GM18517 (cell line): ENCODE data around the gene AMDHD2.
"Not testable (repeated sequence)": the region's sequence is repeated elsewhere in the genome, so short reads cannot be mapped to it uniquely, and the experiment has no call there.

Source experiments
- ATAC-seq: cut with Tn5 transposase; IDR thresholded peaks from one replicate; pipeline ENCODE4 v1.9.1; 2021; ENCODE audit warnings: mild to moderate bottlenecking, moderate library complexity; ENCODE audit not compliant: unreplicated experiment

The AMDHD2 gene

GRCh38 chr16:2520097-2520783 is at the start of gene AMDHD2:
TSS of gene AMDHD2 (plus strand) at chr16:2520371. CDS start at chr16:2520459, 88 bp downstream.
- peak; percentile 47 for ATAC-seq

GRCh38 chr16:2470603-2471015 is 49.6 kb upstream of the AMDHD2 start:
- ATAC-seq, result no peak

DNA sequence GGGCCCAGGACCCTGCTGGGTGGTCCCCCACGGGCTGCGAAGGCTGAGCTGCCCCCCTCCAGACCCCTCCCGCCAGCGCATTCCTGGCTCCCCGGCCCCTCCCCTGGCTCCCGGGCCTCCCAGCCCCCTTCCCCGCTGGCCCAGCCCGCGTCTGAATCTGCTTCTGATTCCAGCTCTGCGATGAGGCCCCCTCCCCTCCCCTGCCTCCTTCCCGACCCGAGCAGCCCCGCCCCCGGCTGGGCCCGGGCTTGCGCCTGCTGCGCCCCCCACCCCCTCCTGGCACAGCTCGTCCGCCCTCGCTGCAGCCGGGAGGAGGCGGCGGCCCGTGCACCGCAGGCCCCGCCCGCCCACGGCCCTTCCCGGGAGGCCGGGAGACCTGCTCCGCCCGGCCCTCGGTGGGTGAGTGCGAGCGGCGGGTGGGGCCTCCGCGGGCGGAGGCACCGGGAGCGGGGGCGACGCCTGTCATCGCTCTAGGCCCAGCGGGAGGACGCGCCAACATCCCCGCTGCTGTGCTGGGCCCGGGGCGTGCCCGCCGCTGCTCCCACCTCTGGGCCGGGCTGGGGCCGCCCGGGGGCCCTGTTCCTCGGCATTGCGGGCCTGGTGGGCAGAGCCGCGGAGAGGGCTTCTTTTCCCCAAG is 49.0 kb upstream of the AMDHD2 start, which contains the start of gene NTN3:
NTN3 (plus strand) TSS at position 282 of the 637 bp plus-strand sequence. CDS start 405 bp downstream, outside the sequence.
- ATAC-seq, result no peak

DNA sequence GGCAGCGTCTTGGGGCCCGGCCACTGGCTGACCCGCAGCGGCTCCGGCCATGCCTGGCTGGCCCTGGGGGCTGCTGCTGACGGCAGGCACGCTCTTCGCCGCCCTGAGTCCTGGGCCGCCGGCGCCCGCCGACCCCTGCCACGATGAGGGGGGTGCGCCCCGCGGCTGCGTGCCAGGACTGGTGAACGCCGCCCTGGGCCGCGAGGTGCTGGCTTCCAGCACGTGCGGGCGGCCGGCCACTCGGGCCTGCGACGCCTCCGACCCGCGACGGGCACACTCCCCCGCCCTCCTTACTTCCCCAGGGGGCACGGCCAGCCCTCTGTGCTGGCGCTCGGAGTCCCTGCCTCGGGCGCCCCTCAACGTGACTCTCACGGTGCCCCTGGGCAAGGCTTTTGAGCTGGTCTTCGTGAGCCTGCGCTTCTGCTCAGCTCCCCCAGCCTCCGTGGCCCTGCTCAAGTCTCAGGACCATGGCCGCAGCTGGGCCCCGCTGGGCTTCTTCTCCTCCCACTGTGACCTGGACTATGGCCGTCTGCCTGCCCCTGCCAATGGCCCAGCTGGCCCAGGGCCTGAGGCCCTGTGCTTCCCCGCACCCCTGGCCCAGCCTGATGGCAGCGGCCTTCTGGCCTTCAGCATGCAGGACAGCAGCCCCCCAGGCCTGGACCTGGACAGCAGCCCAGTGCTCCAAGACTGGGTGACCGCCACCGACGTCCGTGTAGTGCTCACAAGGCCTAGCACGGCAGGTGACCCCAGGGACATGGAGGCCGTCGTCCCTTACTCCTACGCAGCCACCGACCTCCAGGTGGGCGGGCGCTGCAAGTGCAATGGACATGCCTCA is 48.3 kb upstream of the AMDHD2 start:
- ATAC-seq, result no peak

GRCh38 chr16:2472488-2472864 is 47.7 kb upstream of the AMDHD2 start:
- ATAC-seq, result no peak

GRCh38 chr16:2472885-2473445 is 47.2 kb upstream of the AMDHD2 start:
- no peak for ATAC-seq

DNA sequence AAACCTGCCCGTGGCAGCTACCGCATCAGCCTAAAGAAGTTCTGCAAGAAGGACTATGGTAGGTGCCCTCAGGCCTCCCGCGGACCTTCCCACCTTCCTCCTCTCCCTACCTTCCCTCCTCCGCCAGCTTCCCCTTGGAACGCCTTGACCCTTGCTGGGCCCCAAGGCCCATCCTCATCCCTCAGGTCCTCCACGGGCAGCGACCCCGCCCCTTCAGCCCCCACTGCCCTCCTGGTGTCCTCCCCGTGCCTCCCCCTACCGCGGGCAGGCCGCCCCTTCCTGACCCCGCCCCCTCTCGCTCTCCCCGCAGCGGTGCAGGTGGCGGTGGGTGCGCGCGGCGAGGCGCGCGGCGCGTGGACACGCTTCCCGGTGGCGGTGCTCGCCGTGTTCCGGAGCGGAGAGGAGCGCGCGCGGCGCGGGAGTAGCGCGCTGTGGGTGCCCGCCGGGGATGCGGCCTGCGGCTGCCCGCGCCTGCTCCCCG is 46.7 kb upstream of the AMDHD2 start:
- ATAC-seq, result no peak

GRCh38 chr16:2473999-2474876 is 45.9 kb upstream of the AMDHD2 start:
- ATAC-seq, result peak; percentile 29

- peak; percentile 43 for ATAC-seq
Measured at GRCh38 chr16:2474877-2475412, 45.2 kb upstream of the AMDHD2 start, which contains the start of gene TBC1D24. TSS of gene TBC1D24 (plus strand) at chr16:2475127. CDS start at chr16:2496149, 21,022 bp downstream.

- no peak for ATAC-seq
Measured at GRCh38 chr16:2475413-2476344, 44.5 kb upstream of the AMDHD2 start.

- ATAC-seq, result no peak
Measured at GRCh38 chr16:2476345-2476720, 43.8 kb upstream of the AMDHD2 start.

GRCh38 chr16:2476741-2477140 is 43.4 kb upstream of the AMDHD2 start:
- no peak for ATAC-seq

DNA sequence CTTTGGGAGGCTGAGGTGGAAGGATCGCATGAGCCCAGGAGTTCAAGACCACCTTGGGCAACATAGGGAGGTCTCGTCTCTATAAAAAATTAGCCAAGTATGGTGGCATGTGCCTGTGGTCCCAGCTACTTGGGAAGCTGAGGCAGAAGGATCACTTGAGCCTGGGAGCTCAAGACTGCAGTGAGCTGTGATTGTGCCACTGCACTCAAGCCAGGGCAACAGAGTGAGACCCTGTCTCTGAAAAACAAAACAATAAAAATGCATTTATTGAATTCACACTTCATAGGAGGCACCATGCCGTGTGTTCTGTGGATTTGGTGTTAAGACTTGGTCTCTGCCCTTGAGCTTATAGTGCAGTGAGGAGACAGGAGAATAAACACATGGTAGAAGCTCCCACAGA is 42.8 kb upstream of the AMDHD2 start:
- no peak for ATAC-seq

- ATAC-seq, result no peak
Measured at GRCh38 chr16:2478279-2478678, 41.9 kb upstream of the AMDHD2 start.

- ATAC-seq, result not testable (repeated sequence)
Measured at GRCh38 chr16:2479996-2480395, 40.2 kb upstream of the AMDHD2 start.

GRCh38 chr16:2480948-2481347 is 39.2 kb upstream of the AMDHD2 start:
- no peak for ATAC-seq

DNA sequence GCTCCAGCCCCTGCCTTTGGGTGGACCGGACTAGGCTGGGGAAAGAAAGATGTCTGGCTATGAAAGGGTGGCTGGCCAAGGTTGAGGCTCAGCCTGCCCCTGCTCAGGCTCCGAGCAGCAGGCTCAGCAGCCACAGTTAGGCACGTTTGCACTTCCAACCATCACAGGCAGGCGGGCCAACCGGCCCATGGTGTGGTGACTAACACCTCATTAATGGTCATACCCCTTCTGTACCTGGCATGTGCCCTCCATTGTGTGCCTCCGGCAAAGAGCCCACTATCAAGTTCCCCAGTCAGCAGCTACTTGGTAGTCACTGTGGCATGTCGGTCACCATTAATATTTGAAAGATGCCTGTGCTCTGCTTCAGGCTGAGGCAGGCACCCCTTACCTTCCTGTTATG is 38.5 kb upstream of the AMDHD2 start:
- ATAC-seq, result no peak

- no peak for ATAC-seq
Measured at GRCh38 chr16:2482249-2482648, 37.9 kb upstream of the AMDHD2 start.
